HG03565 (cell line): ENCODE data around the gene PGF.
"Not testable (repeated sequence)": the region's sequence is repeated elsewhere in the genome, so short reads cannot be mapped to it uniquely, and the experiment has no call there.

Experiments
- ATAC-seq: cut with Tn5 transposase; IDR thresholded peaks from one replicate; pipeline ENCODE4 v1.9.1; 2021; ENCODE audit warnings: mild to moderate bottlenecking, moderate library complexity; ENCODE audit not compliant: unreplicated experiment

Gene PGF

GRCh38 chr14:74955229-74956026 lies at the start of gene PGF:
PGF (minus strand) TSS chr14:74955597; CDS start chr14:74955242, 355 bp downstream.
- ATAC-seq: no peak

GRCh38 chr14:75003250-75004027 lies 48.0 kb upstream of the PGF start:
- ATAC-seq: no peak

GRCh38 chr14:75002392-75003249 lies 47.2 kb upstream of the PGF start, which contains the start of gene EIF2B2:
EIF2B2 (plus strand) TSS chr14:75002921; CDS start chr14:75002991, 70 bp downstream.
- peak; percentile 91 for ATAC-seq

- no peak for ATAC-seq
These were observed 46.5 kb upstream of the PGF start for GRCh38 chr14:75001899-75002298.

GRCh38 chr14:75001261-75001660 lies 45.9 kb upstream of the PGF start:
- no peak for ATAC-seq

- ATAC-seq: not testable (repeated sequence)
These were observed 40.4 kb upstream of the PGF start for GRCh38 chr14:74995781-74996180.

GRCh38 chr14:74994182-74994581 lies 38.8 kb upstream of the PGF start:
- not testable (repeated sequence) for ATAC-seq

- no peak for ATAC-seq
These were observed 33.6 kb upstream of the PGF start for GRCh38 chr14:74988993-74989392.

GRCh38 chr14:74988131-74988530 lies 32.7 kb upstream of the PGF start:
- no peak for ATAC-seq

GRCh38 chr14:74985806-74986205 lies 30.4 kb upstream of the PGF start:
- ATAC-seq: no peak

GRCh38 chr14:74985028-74985310 lies 29.6 kb upstream of the PGF start:
- ATAC-seq: no peak

GRCh38 chr14:74984236-74985027 lies 29.0 kb upstream of the PGF start:
- no peak for ATAC-seq

- no peak for ATAC-seq
These were observed 27.9 kb upstream of the PGF start for GRCh38 chr14:74983343-74983742.

- ATAC-seq: no peak
These were observed 27.3 kb upstream of the PGF start for GRCh38 chr14:74982661-74983060.

- ATAC-seq: no peak
These were observed 26.4 kb upstream of the PGF start for GRCh38 chr14:74981833-74982232.

- ATAC-seq: no peak
These were observed 26.0 kb upstream of the PGF start for GRCh38 chr14:74981462-74981782.

GRCh38 chr14:74980731-74981461 lies 25.5 kb upstream of the PGF start:
- no peak for ATAC-seq

- no peak for ATAC-seq
These were observed 25.0 kb upstream of the PGF start for GRCh38 chr14:74980398-74980730.

- ATAC-seq: no peak
These were observed 24.3 kb upstream of the PGF start for GRCh38 chr14:74979442-74980397.
